ENCODE results near the gene RDX. TPM values are rescaled to one million over a fixed set of nuclear protein-coding genes. Genes with fewer than 3 reads are reported as not detected.

Gene RDX
- total and polyA plus RNA-seq, 4 donors: 126 to 185 (median 155) TPM

DNA sequence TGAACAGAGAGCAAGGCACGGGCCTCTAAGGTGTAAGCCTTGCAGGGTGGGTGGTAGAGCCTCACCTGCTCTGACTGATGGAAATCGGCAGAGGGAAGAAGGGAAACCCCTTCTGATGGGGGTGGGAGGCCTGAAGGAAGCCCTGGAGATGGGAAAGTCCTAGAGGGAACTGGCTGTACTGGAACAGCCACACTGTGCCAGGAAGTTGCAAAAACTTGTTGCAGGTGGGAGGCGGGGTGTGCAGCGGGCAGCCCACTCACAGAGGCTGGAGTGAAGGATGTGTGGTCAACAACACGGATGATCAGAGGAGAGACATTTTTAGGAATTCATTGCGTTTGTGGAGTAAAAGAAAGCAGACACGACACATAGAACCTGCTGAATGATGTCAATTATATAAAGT is 112.0 kb downstream of the RDX start:
- Histone ChIP-seq H3K9me3 (ENCODE audit: control insufficient read depth, insufficient read depth, low read length) (no peaks in the 10 kb centered on the region), H3K36me3 (ENCODE audit: control insufficient read depth, insufficient read depth, low read length) (peaks cover 7% of the 10 kb centered on the region), H3K27ac (ENCODE audit: low read depth, low read length) (no peak overlapping the region), H3K4me1 (ENCODE audit: control insufficient read depth, insufficient read depth, low read length) (peaks cover 14% of the 10 kb centered on the region), H3K27me3 (ENCODE audit: control insufficient read depth, insufficient read depth, low read length) (no peaks in the 10 kb centered on the region), H3K4me3 (ENCODE audit: low read depth, low read length) (no peak overlapping the region)
- WGBS (ENCODE audit: insufficient coverage): 95% methylated on average over 5 of the region's 7 CpGs
- no peak for DNase-seq (ENCODE audit: low read depth in 4 of 6, low spot score in 6 of 6)

- H3K4me1 ChIP-seq (ENCODE audit: control insufficient read depth, insufficient read depth, low read length): peaks cover 14% of the 10 kb centered on the region
- H3K9me3 ChIP-seq (ENCODE audit: control insufficient read depth, insufficient read depth, low read length): no peaks in the 10 kb centered on the region
- no peak overlapping the region for H3K4me3 ChIP-seq (ENCODE audit: low read depth, low read length)
- H3K27ac ChIP-seq (ENCODE audit: low read depth, low read length): no peak overlapping the region
- H3K27me3 ChIP-seq (ENCODE audit: control insufficient read depth, insufficient read depth, low read length): no peaks in the 10 kb centered on the region
- 87% methylated on average over 3 of the region's 5 CpGs for WGBS (ENCODE audit: insufficient coverage)
- H3K36me3 ChIP-seq (ENCODE audit: control insufficient read depth, insufficient read depth, low read length): peaks cover 7% of the 10 kb centered on the region
- DNase-seq (ENCODE audit: low read depth in 4 of 6, low spot score in 6 of 6): no peak
Observed at GRCh38 chr11:110182886-110183285, 113.5 kb downstream of the RDX start.

GRCh38 chr11:110179064-110179463 is 117.3 kb downstream of the RDX start:
- Histone ChIP-seq H3K36me3 (ENCODE audit: control insufficient read depth, insufficient read depth, low read length) (peaks cover 7% of the 10 kb centered on the region), H3K4me1 (ENCODE audit: control insufficient read depth, insufficient read depth, low read length) (peaks cover 26% of the 10 kb centered on the region), H3K27ac (ENCODE audit: low read depth, low read length) (no peak overlapping the region), H3K4me3 (ENCODE audit: low read depth, low read length) (no peak overlapping the region), H3K9me3 (ENCODE audit: control insufficient read depth, insufficient read depth, low read length) (no peaks in the 10 kb centered on the region), H3K27me3 (ENCODE audit: control insufficient read depth, insufficient read depth, low read length) (no peaks in the 10 kb centered on the region)
- no peak for DNase-seq (ENCODE audit: low read depth in 4 of 6, low spot score in 6 of 6)
- WGBS (ENCODE audit: insufficient coverage): 82% methylated on average over 4 of the region's 4 CpGs

- Histone ChIP-seq H3K4me1 (ENCODE audit: control insufficient read depth, insufficient read depth, low read length) (peaks cover 26% of the 10 kb centered on the region), H3K27ac (ENCODE audit: low read depth, low read length) (no peak overlapping the region), H3K36me3 (ENCODE audit: control insufficient read depth, insufficient read depth, low read length) (peaks cover 7% of the 10 kb centered on the region), H3K9me3 (ENCODE audit: control insufficient read depth, insufficient read depth, low read length) (no peaks in the 10 kb centered on the region), H3K27me3 (ENCODE audit: control insufficient read depth, insufficient read depth, low read length) (no peaks in the 10 kb centered on the region), H3K4me3 (ENCODE audit: low read depth, low read length) (no peak overlapping the region)
- WGBS (ENCODE audit: insufficient coverage): 77% methylated on average over 1 of the region's 7 CpGs
- no peak for DNase-seq (ENCODE audit: low read depth in 4 of 6, low spot score in 6 of 6)
Observed at GRCh38 chr11:110177086-110177456, 119.3 kb downstream of the RDX start.

GRCh38 chr11:110176366-110177085 is 119.9 kb downstream of the RDX start:
- peaks cover 26% of the 10 kb centered on the region for H3K4me1 ChIP-seq (ENCODE audit: control insufficient read depth, insufficient read depth, low read length)
- no peaks in the 10 kb centered on the region for H3K9me3 ChIP-seq (ENCODE audit: control insufficient read depth, insufficient read depth, low read length)
- H3K36me3 ChIP-seq (ENCODE audit: control insufficient read depth, insufficient read depth, low read length): peaks cover 4% of the 10 kb centered on the region
- H3K4me3 ChIP-seq (ENCODE audit: low read depth, low read length): no peak overlapping the region
- no peaks in the 10 kb centered on the region for H3K27me3 ChIP-seq (ENCODE audit: control insufficient read depth, insufficient read depth, low read length)
- 93% methylated on average over 10 of the region's 12 CpGs for WGBS (ENCODE audit: insufficient coverage)
- H3K27ac ChIP-seq (ENCODE audit: low read depth, low read length): no peak overlapping the region
- DNase-seq (ENCODE audit: low read depth in 4 of 6, low spot score in 6 of 6): peak in 1 of 6 donors; percentile 85

DNA sequence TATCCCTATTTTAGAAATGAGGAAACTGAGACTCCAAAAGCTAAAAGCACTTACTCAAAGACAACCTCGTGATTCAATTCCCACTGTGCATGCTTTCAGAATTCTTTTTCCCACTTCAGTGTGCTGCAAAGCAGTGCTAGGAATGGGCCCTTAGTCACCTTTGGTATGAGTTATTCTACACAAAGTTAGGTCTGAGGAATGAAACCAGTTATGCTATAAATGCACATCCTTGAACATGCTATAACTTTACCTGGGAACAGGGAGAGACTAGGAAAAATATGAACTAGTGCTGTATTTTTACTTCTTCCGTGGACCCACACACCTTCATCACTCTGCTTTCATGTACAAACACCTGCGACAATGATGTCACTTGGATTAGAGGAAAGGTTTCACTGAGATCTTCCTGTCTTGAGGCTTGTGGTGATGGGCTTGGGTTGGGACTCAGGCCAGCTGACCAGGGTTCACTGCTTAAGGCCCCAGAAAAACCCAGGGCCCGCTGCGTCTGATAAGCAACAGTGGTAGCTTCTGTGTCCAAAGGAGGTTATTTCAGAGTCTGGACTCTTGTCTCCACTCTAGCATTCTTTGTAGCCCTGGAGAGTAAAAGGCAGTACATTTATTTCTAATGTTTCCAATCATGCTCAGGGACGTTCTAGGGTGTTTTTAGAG is 121.6 kb downstream of the RDX start:
- DNase-seq (ENCODE audit: low read depth in 4 of 6, low spot score in 6 of 6): no peak
- Histone ChIP-seq H3K27ac (ENCODE audit: low read depth, low read length) (no peak overlapping the region), H3K9me3 (ENCODE audit: control insufficient read depth, insufficient read depth, low read length) (no peaks in the 10 kb centered on the region), H3K4me3 (ENCODE audit: low read depth, low read length) (no peak overlapping the region), H3K27me3 (ENCODE audit: control insufficient read depth, insufficient read depth, low read length) (no peaks in the 10 kb centered on the region), H3K36me3 (ENCODE audit: control insufficient read depth, insufficient read depth, low read length) (no peaks in the 10 kb centered on the region), H3K4me1 (ENCODE audit: control insufficient read depth, insufficient read depth, low read length) (peaks cover 26% of the 10 kb centered on the region)
- 55% methylated on average over 2 of the region's 6 CpGs for WGBS (ENCODE audit: insufficient coverage)

DNA sequence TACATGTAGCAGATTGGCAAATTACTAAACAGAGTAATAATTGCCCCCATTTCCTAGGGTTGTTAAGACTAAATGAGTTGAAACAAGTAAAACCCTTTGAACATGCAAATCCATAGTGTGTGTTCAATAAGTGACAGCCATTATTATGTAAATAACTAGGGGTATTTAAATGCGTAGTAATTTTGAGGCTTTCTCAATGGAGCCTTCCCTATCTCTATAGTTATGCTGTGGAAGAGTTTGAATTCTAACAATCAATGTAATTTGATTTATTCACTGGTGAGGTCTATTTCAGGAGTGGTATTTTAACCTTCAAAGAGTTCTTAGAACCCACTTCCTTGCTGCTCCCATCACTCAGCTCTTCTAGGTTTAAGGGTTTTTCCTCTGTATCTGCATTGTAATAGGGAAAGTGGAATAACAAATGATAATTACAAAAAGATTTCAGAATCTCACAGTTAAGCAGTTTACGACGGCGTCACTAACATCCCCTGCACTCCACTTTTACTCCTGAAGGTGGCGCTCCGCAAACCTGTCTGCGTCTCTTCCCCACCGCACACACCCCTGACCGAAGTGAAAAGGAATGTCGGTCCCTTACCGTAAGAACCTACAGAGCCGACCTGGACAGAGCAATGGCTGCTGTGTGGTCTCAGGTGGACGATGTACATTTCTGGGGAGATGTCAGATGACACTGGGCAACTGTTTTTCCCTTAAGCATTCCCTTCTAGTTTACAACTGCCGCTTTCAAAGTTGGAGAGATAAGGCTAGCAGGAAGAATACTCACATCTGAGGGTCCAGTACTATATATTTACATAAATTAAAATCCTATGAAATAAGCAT is 122.4 kb downstream of the RDX start:
- Histone ChIP-seq H3K4me3 (ENCODE audit: low read depth, low read length) (no peak overlapping the region), H3K27me3 (ENCODE audit: control insufficient read depth, insufficient read depth, low read length) (no peaks in the 10 kb centered on the region), H3K27ac (ENCODE audit: low read depth, low read length) (no peak overlapping the region), H3K4me1 (ENCODE audit: control insufficient read depth, insufficient read depth, low read length) (peaks cover 26% of the 10 kb centered on the region), H3K9me3 (ENCODE audit: control insufficient read depth, insufficient read depth, low read length) (no peaks in the 10 kb centered on the region), H3K36me3 (ENCODE audit: control insufficient read depth, insufficient read depth, low read length) (no peaks in the 10 kb centered on the region)
- WGBS (ENCODE audit: insufficient coverage): 13% methylated on average over 5 of the region's 14 CpGs
- DNase-seq (ENCODE audit: low read depth in 4 of 6, low spot score in 6 of 6): peak in 3 of 6 donors; percentile 33 to 82 (median 81)

- H3K4me3 ChIP-seq (ENCODE audit: low read depth, low read length): no peak overlapping the region
- no peaks in the 10 kb centered on the region for H3K36me3 ChIP-seq (ENCODE audit: control insufficient read depth, insufficient read depth, low read length)
- DNase-seq (ENCODE audit: low read depth in 4 of 6, low spot score in 6 of 6): peak in 1 of 6 donors; percentile 54
- H3K9me3 ChIP-seq (ENCODE audit: control insufficient read depth, insufficient read depth, low read length): no peaks in the 10 kb centered on the region
- H3K27ac ChIP-seq (ENCODE audit: low read depth, low read length): no peak overlapping the region
- no peaks in the 10 kb centered on the region for H3K27me3 ChIP-seq (ENCODE audit: control insufficient read depth, insufficient read depth, low read length)
- H3K4me1 ChIP-seq (ENCODE audit: control insufficient read depth, insufficient read depth, low read length): peaks cover 26% of the 10 kb centered on the region
- 86% methylated on average over 9 of the region's 11 CpGs for WGBS (ENCODE audit: insufficient coverage)
Observed at GRCh38 chr11:110172468-110173065, 123.8 kb downstream of the RDX start.

DNA sequence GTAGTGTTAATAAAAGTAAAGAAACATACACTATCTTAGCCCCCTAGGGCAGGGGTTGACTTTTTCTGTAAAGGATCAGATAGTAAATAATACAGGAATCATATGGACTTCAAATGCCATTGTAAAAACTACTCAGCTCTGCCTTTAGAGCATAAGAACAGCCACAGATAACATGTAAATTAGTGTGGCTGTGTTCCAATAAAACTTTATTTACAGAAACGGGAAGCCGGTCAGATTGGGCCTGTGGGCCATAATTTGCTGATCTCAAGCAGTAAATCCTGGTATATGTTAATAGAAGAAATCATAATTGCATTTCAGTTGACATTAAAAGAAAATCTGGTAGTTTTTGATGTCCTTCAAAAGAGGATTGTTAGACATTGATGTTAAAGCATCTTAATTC is 126.7 kb downstream of the RDX start:
- no peak overlapping the region for H3K27ac ChIP-seq (ENCODE audit: low read depth, low read length)
- peaks cover under 1% of the 10 kb centered on the region for H3K4me1 ChIP-seq (ENCODE audit: control insufficient read depth, insufficient read depth, low read length)
- WGBS (ENCODE audit: insufficient coverage): no CpG with 5 or more reads among the region's 2 CpGs
- H3K4me3 ChIP-seq (ENCODE audit: low read depth, low read length): no peak overlapping the region
- H3K36me3 ChIP-seq (ENCODE audit: control insufficient read depth, insufficient read depth, low read length): peaks cover 6% of the 10 kb centered on the region
- no peak for DNase-seq (ENCODE audit: low read depth in 4 of 6, low spot score in 6 of 6)
- H3K9me3 ChIP-seq (ENCODE audit: control insufficient read depth, insufficient read depth, low read length): no peaks in the 10 kb centered on the region
- no peaks in the 10 kb centered on the region for H3K27me3 ChIP-seq (ENCODE audit: control insufficient read depth, insufficient read depth, low read length)
